Measurements from ENCODE around the gene FMNL2.
"Not testable (repeated sequence)": the region's sequence is repeated elsewhere in the genome, so short reads cannot be mapped to it uniquely, and the experiment has no call there.

- TF ChIP-seq SP1 (IDR thresholded peaks at IDR 0.05); FOXM1 (IDR thresholded peaks at IDR 0.05; ENCODE audit: borderline replicate concordance); FOXA1 (IDR thresholded peaks at IDR 0.05); ELF4 (IDR thresholded peaks at IDR 0.05); TARDBP (IDR thresholded peaks at IDR 0.05); SUZ12 (IDR thresholded peaks at IDR 0.05); PKNOX1 (IDR thresholded peaks at IDR 0.05); NFRKB (IDR thresholded peaks at IDR 0.05); FOXK2 (IDR thresholded peaks at IDR 0.05); BHLHE40 (IDR thresholded peaks at IDR 0.05; ENCODE audit: borderline replicate concordance); HDGF (IDR thresholded peaks at IDR 0.05; ENCODE audit: borderline replicate concordance); ZNF384 (IDR thresholded peaks at IDR 0.05); L3MBTL2 (conservative IDR thresholded peaks at IDR 0.05): not testable (repeated sequence)
Measured at GRCh38 chr2:152474523-152474922, 139.5 kb downstream of the FMNL2 start.

Measured in HEK293T (cell line).